IgD-negative memory B cell (primary cell): Measurements from ENCODE around the gene ZDHHC11B. TPM values are rescaled to one million over a fixed set of nuclear protein-coding genes. Genes with fewer than 3 reads are reported as not detected.
A peak's percentile ranks its signal among the peaks of the same experiment; 100 is the strongest.
"Not testable (repeated sequence)": the region's sequence is repeated elsewhere in the genome, so short reads cannot be mapped to it uniquely, and the experiment has no call there.

Experiments
- H3K27ac Mint-ChIP-seq, 3 donors: one replicate each; pipeline ENCODE4 v1.8.0; 2020 to 2022; ENCODE audit warnings: mild to moderate bottlenecking in 3 of 3, mixed read lengths in 3 of 3, moderate library complexity in 1 of 3
- H3K27me3 Mint-ChIP-seq: one replicate; pipeline ENCODE4 v1.8.0; 2021; ENCODE audit warnings: mixed read lengths
- H3K36me3 Mint-ChIP-seq: one replicate; pipeline ENCODE4 v1.8.0; 2020; ENCODE audit warnings: mild to moderate bottlenecking, mixed read lengths
- H3K4me1 Mint-ChIP-seq, 3 donors: one replicate each; pipeline ENCODE4 v1.8.0; 2020 to 2022; ENCODE audit warnings: mixed read lengths in 3 of 3, mild to moderate bottlenecking in 1 of 3
- H3K4me3 Mint-ChIP-seq, 4 donors: one replicate each; pipeline ENCODE4 v1.8.0; 2020 to 2022; ENCODE audit warnings: mild to moderate bottlenecking in 4 of 4, mixed read lengths in 4 of 4, moderate library complexity in 3 of 4
- H3K9me3 Mint-ChIP-seq, 3 donors: one replicate each; pipeline ENCODE4 v1.8.0; 2020 to 2021; ENCODE audit warnings: mixed read lengths in 3 of 3, mild to moderate bottlenecking in 1 of 3
- polyA plus RNA-seq: library from polyadenylated mRNA; unstranded; fragments of 300-500 nt; fragmentation: Illumina TruSeq; gene quantifications from one replicate; pipeline ENCODE4 v1.2.3, GENCODE V29; 2021

The ZDHHC11B gene
- polyA plus RNA-seq, 1 donor from 2014 or later = not detected

GRCh38 chr5:683551-684481 is 100.7 kb downstream of the ZDHHC11B start:
- Mint-ChIP-seq H3K27me3 (peaks cover 18% of the 10 kb centered on the region), H3K36me3 (no peaks in the 10 kb centered on the region), H3K4me3 (no peak overlapping the region), H3K9me3 (no peaks in the 10 kb centered on the region), H3K27ac (no peak overlapping the region), H3K4me1 (no peaks in the 10 kb centered on the region)

- peaks cover 18% of the 10 kb centered on the region for H3K27me3 Mint-ChIP-seq
- not testable (repeated sequence) for H3K4me1 Mint-ChIP-seq, H3K4me3 Mint-ChIP-seq, H3K36me3 Mint-ChIP-seq, H3K27ac Mint-ChIP-seq, H3K9me3 Mint-ChIP-seq
Measured at GRCh38 chr5:682651-683358, 101.7 kb downstream of the ZDHHC11B start.

- not testable (repeated sequence) for H3K4me3 Mint-ChIP-seq, H3K36me3 Mint-ChIP-seq, H3K27ac Mint-ChIP-seq, H3K4me1 Mint-ChIP-seq, H3K9me3 Mint-ChIP-seq
- H3K27me3 Mint-ChIP-seq = peaks cover 18% of the 10 kb centered on the region
Measured at GRCh38 chr5:682216-682615, 102.3 kb downstream of the ZDHHC11B start.

- not testable (repeated sequence) for H3K4me1 Mint-ChIP-seq, H3K36me3 Mint-ChIP-seq, H3K4me3 Mint-ChIP-seq, H3K9me3 Mint-ChIP-seq, H3K27ac Mint-ChIP-seq
- peaks cover 20% of the 10 kb centered on the region for H3K27me3 Mint-ChIP-seq
Measured at GRCh38 chr5:681317-682191, 103.0 kb downstream of the ZDHHC11B start.

GRCh38 chr5:680836-681235 is 103.7 kb downstream of the ZDHHC11B start:
- H3K4me3 Mint-ChIP-seq, H3K27ac Mint-ChIP-seq, H3K36me3 Mint-ChIP-seq, H3K4me1 Mint-ChIP-seq, H3K9me3 Mint-ChIP-seq: not testable (repeated sequence)
- H3K27me3 Mint-ChIP-seq = peaks cover 21% of the 10 kb centered on the region

GRCh38 chr5:680118-680795 is 104.3 kb downstream of the ZDHHC11B start:
- not testable (repeated sequence) for H3K36me3 Mint-ChIP-seq, H3K9me3 Mint-ChIP-seq, H3K27ac Mint-ChIP-seq, H3K4me1 Mint-ChIP-seq, H3K4me3 Mint-ChIP-seq
- H3K27me3 Mint-ChIP-seq = peaks cover 17% of the 10 kb centered on the region

- not testable (repeated sequence) for H3K4me1 Mint-ChIP-seq, H3K27me3 Mint-ChIP-seq, H3K27ac Mint-ChIP-seq, H3K36me3 Mint-ChIP-seq, H3K9me3 Mint-ChIP-seq
- peak overlapping the region in 1 of 4 donors; percentile 38 for H3K4me3 Mint-ChIP-seq
Measured at GRCh38 chr5:679166-679895, 105.2 kb downstream of the ZDHHC11B start.

GRCh38 chr5:678521-678920 is 106.0 kb downstream of the ZDHHC11B start:
- H3K36me3 Mint-ChIP-seq, H3K27ac Mint-ChIP-seq, H3K4me1 Mint-ChIP-seq, H3K4me3 Mint-ChIP-seq, H3K9me3 Mint-ChIP-seq: not testable (repeated sequence)
- H3K27me3 Mint-ChIP-seq = peaks cover 15% of the 10 kb centered on the region

GRCh38 chr5:677131-678101 is 107.1 kb downstream of the ZDHHC11B start:
- Mint-ChIP-seq H3K9me3 (no peaks in the 10 kb centered on the region), H3K36me3 (no peaks in the 10 kb centered on the region), H3K27me3 (peaks cover 20% of the 10 kb centered on the region), H3K4me3 (no peak overlapping the region), H3K27ac (no peak overlapping the region), H3K4me1 (peaks cover 6 to 8% (median 7%) of the 10 kb centered on the region in 3 donors)

GRCh38 chr5:676699-677076 is 107.8 kb downstream of the ZDHHC11B start:
- no peak overlapping the region for H3K4me3 Mint-ChIP-seq
- no peaks in the 10 kb centered on the region for H3K9me3 Mint-ChIP-seq
- H3K36me3 Mint-ChIP-seq = no peaks in the 10 kb centered on the region
- H3K4me1 Mint-ChIP-seq = peaks cover 6 to 11% (median 7%) of the 10 kb centered on the region in 3 donors
- peaks cover 20% of the 10 kb centered on the region for H3K27me3 Mint-ChIP-seq
- H3K27ac Mint-ChIP-seq = no peak overlapping the region

- H3K9me3 Mint-ChIP-seq = no peaks in the 10 kb centered on the region
- H3K27ac Mint-ChIP-seq = no peak overlapping the region
- H3K27me3 Mint-ChIP-seq = peaks cover 20% of the 10 kb centered on the region
- peaks cover 6 to 11% (median 7%) of the 10 kb centered on the region in 3 donors for H3K4me1 Mint-ChIP-seq
- no peak overlapping the region for H3K4me3 Mint-ChIP-seq
- H3K36me3 Mint-ChIP-seq = no peaks in the 10 kb centered on the region
Measured at GRCh38 chr5:675871-676698, 108.4 kb downstream of the ZDHHC11B start.

- H3K36me3 Mint-ChIP-seq = no peaks in the 10 kb centered on the region
- peaks cover 6 to 11% (median 7%) of the 10 kb centered on the region in 3 donors for H3K4me1 Mint-ChIP-seq
- peaks cover 18% of the 10 kb centered on the region for H3K27me3 Mint-ChIP-seq
- H3K9me3 Mint-ChIP-seq = no peaks in the 10 kb centered on the region
- no peak overlapping the region for H3K4me3 Mint-ChIP-seq
- H3K27ac Mint-ChIP-seq = no peak overlapping the region
Measured at GRCh38 chr5:675111-675870, 109.2 kb downstream of the ZDHHC11B start.
